ENCODE results near the gene HHATL.

- TF ChIP-seq CTCF (IDR thresholded peaks at IDR 0.05; ENCODE audit: low read length): no peak
- no peak for TF ChIP-seq EZH2 (IDR thresholded peaks at IDR 0.05; ENCODE audit: borderline replicate concordance, low read length)
These were observed 32.5 kb downstream of the HHATL start for GRCh38 chr3:42670051-42670576.
